Liver (tissue), 9 donors: ENCODE measurements around the gene RERE. TPM values are rescaled to one million over a fixed set of nuclear protein-coding genes. Genes with fewer than 3 reads are reported as not detected.

Experiments
- DNase-seq: peaks from one replicate; pipeline ENCODE4 v3.0.0-alpha.2; 2017; ENCODE audit warnings: low spot score
- H3K27ac ChIP-seq, 2 donors: one replicate each; pipeline ENCODE4 v1.7.0; 2013; ENCODE audit warnings: inconsistent platforms in 2 of 2, low read length in 2 of 2, control low read depth in 1 of 2, low read depth in 1 of 2, mild to moderate bottlenecking in 1 of 2
- H3K27me3 ChIP-seq, 4 donors: one replicate each; pipeline versions ENCODE4 v1.6.1 to v1.7.0; 2013; ENCODE audit warnings: low read length in 3 of 4, inconsistent platforms in 1 of 4, mild to moderate bottlenecking in 1 of 4, moderate library complexity in 1 of 4; ENCODE audit not compliant: control insufficient read depth in 4 of 4, insufficient read depth in 4 of 4
- H3K36me3 ChIP-seq, 4 donors: one replicate each; pipeline versions ENCODE4 v1.6.1 to v1.7.0; 2013; ENCODE audit warnings: low read length in 3 of 4, mild to moderate bottlenecking in 3 of 4, low read depth in 1 of 4, moderate library complexity in 1 of 4; ENCODE audit not compliant: control insufficient read depth in 4 of 4, insufficient read depth in 3 of 4
- H3K4me1 ChIP-seq, 4 donors: one replicate each; pipeline versions ENCODE4 v1.6.1 to v1.7.0; 2013; ENCODE audit warnings: low read length in 3 of 4, mild to moderate bottlenecking in 3 of 4, moderate library complexity in 1 of 4; ENCODE audit not compliant: control insufficient read depth in 4 of 4, insufficient read depth in 4 of 4
- H3K4me3 ChIP-seq, 3 donors: one replicate each; pipeline versions ENCODE4 v1.6.1 to v1.7.0; 2013; ENCODE audit warnings: low read length in 3 of 3, control low read depth in 1 of 3, low read depth in 1 of 3, mild to moderate bottlenecking in 1 of 3
- H3K9ac ChIP-seq, 2 donors: one replicate each; pipeline ENCODE4 v1.7.0; 2013; ENCODE audit warnings: low read length in 2 of 2, mild to moderate bottlenecking in 2 of 2, moderate library complexity in 2 of 2, control low read depth in 1 of 2, low read depth in 1 of 2
- H3K9me3 ChIP-seq, 4 donors: one replicate each; pipeline versions ENCODE4 v1.6.1 to v1.7.0; 2013; ENCODE audit warnings: low read length in 3 of 4; ENCODE audit not compliant: control insufficient read depth in 4 of 4
- EGR1 ChIP-seq, 2 donors: IDR thresholded peaks; 2 replicates each; pipeline ENCODE4 v1.6.1; 2016 to 2018; ENCODE audit warnings: antibody characterized with exemption in 2 of 2, low read depth in 2 of 2
- FOXA1 ChIP-seq: IDR thresholded peaks from 2 replicates; pipeline ENCODE4 v1.6.1; 2016; ENCODE audit warnings: antibody characterized with exemption
- FOXA2 ChIP-seq: IDR thresholded peaks from 2 replicates; pipeline ENCODE4 v1.6.1; 2016; ENCODE audit warnings: antibody characterized with exemption
- GABPA ChIP-seq, 2 donors: IDR thresholded peaks in 1 of 2; conservative IDR thresholded peaks in 1 of 2; 2 replicates each; pipeline ENCODE4 v1.6.1; 2016; ENCODE audit warnings: antibody characterized with exemption in 2 of 2, mild to moderate bottlenecking in 1 of 2, moderate library complexity in 1 of 2
- HNF4G ChIP-seq: IDR thresholded peaks from 2 replicates; pipeline ENCODE4 v1.6.1; 2016; ENCODE audit warnings: antibody characterized with exemption
- JUND ChIP-seq, 2 donors: IDR thresholded peaks; 2 replicates each; pipeline ENCODE4 v1.6.1; 2016; ENCODE audit warnings: antibody characterized with exemption in 2 of 2
- NR2F2 ChIP-seq: IDR thresholded peaks from 2 replicates; pipeline ENCODE4 v1.6.1; 2016; ENCODE audit warnings: antibody characterized with exemption
- RAD21 ChIP-seq, 2 donors: IDR thresholded peaks; 2 replicates each; pipeline ENCODE4 v1.6.1; 2016; ENCODE audit warnings: antibody characterized with exemption in 2 of 2, mild to moderate bottlenecking in 2 of 2
- RXRA ChIP-seq, 2 donors: IDR thresholded peaks; 2 replicates each; pipeline ENCODE4 v1.6.1; 2017 to 2018; ENCODE audit warnings: antibody characterized with exemption in 2 of 2, mild to moderate bottlenecking in 1 of 2
- SP1 ChIP-seq: IDR thresholded peaks from 2 replicates; pipeline ENCODE4 v1.6.1; 2018; ENCODE audit warnings: antibody characterized with exemption, mild to moderate bottlenecking
- TAF1 ChIP-seq: conservative IDR thresholded peaks from 2 replicates; pipeline ENCODE4 v1.6.1; 2016; ENCODE audit warnings: antibody characterized with exemption, mild to moderate bottlenecking
- YY1 ChIP-seq: IDR thresholded peaks from 2 replicates; pipeline ENCODE4 v1.6.1; 2016; ENCODE audit warnings: antibody characterized with exemption, mild to moderate bottlenecking
- ZBTB33 ChIP-seq: IDR thresholded peaks from 2 replicates; pipeline ENCODE4 v1.6.1; 2016; ENCODE audit warnings: antibody characterized with exemption
- WGBS: extraction: QIAGEN DNeasy Blood & Tissue Kit; methylation state at CpG from one replicate; pipeline ENCODE4 v1.1.7; 2013; 5-methylcytosine and 5-hydroxymethylcytosine counted together
- polyA plus RNA-seq, 2 donors: library from polyadenylated mRNA; stranded (reverse) in 1 of 2; unstranded in 1 of 2; fragments of 200-250 nt in 1 of 2; fragments of >200 nt in 1 of 2; fragmentation: Nextera tagmentation in 1 of 2; extraction: Ambion mirVana in 1 of 2; gene quantifications; one replicate each; pipeline versions ENCODE4 v1.2.1 to v1.2.3, GENCODE V29; 2013 to 2015
- total RNA-seq, 2 donors: library from RNA; depleted of rRNA; stranded (reverse); fragments of >200 nt; gene quantifications; one replicate each; pipeline ENCODE4 v1.2.3, GENCODE V29; 2014
- TF ChIP-seq, protein P1 (sequence below): IDR thresholded peaks from 2 replicates; pipeline ENCODE4 v1.6.1; 2016; ENCODE audit warnings: antibody characterized with exemption
- TF ChIP-seq, protein P2 (sequence below): IDR thresholded peaks from 2 replicates; pipeline ENCODE4 v1.6.1; 2016; ENCODE audit warnings: antibody characterized with exemption
- TF ChIP-seq, protein P3 (sequence below): fragments of 150-350 bp; IDR thresholded peaks from 2 replicates; pipeline ENCODE4 v1.5.1; 2017; ENCODE audit warnings: improper control_type of control experiment, low read depth, low read length; ENCODE audit not compliant: missing input control
- donor health status: healthy.
- donor health status: healthy.
- donor health status: healthy.
- donor health status: healthy.
- donor health status: healthy.

The RERE gene
- total and polyA plus RNA-seq, 4 donors, result 9.8 to 49.1 (median 24.8) TPM

DNA sequence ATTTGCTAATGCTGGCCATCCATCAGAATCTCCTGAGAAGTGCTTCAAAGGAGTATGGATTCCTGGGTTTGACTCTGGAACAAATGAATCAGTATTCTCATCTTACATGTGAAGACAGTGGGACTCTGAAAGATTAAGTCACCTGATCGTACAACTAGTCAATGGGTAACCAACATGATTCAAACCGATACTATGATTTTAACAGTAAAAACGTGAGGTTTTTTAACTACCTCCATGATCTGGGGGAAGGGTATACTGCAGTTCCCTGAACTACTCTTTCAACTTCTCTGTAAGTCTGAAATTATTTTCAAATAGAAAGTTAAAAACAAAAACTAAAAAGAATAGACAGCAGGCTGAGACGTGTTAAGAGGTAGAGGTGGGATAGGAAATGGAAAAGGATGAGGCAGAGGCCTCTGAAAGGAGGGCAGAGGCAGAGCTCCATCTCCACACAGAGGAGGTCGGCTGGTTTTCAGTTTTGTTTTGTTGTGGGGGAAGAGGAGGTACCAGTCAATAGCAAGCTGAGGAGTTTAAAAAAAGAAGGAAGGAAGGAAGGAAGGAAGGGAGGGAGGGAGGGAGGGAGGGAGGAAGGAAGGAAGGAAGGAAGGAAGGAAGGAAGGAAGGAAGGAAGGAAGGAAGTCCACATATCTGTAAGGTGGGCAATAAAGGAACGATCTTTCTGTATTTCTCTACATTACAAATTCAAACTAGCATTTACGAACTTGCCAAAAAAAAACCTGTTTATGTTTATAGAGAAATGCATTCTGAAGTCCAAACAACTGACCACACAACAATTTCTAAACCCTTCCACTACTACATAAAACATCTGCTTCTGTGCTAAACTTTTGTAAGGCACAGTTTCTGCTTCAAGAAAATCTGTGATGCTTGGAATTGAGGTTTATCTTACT lies 213.1 kb downstream of the RERE start (continued):
- TF ChIP-seq ZBTB33, result no peak
- no peak for TF ChIP-seq TAF1
- TF ChIP-seq GABPA (IDR thresholded peaks at IDR 0.05 in 1 of 2, conservative IDR thresholded peaks at IDR 0.05 in 1 of 2), result no peak
- TF ChIP-seq JUND (IDR thresholded peaks at IDR 0.05), result no peak
- TF ChIP-seq, protein P1, sequence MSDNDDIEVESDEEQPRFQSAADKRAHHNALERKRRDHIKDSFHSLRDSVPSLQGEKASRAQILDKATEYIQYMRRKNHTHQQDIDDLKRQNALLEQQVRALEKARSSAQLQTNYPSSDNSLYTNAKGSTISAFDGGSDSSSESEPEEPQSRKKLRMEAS, result no peak
- no peak for TF ChIP-seq NR2F2

- TF ChIP-seq FOXA1 (no peak), FOXA2 (no peak), TAF1 (no peak), SP1 (no peak), RXRA (IDR thresholded peaks at IDR 0.05) (no peak)
- Histone ChIP-seq H3K9ac (no peak overlapping the region), H3K27me3 (no peaks in the 10 kb centered on the region), H3K9me3 (no peaks in the 10 kb centered on the region), H3K27ac (no peak overlapping the region), H3K4me1 (no peaks in the 10 kb centered on the region), H3K4me3 (no peak overlapping the region), H3K36me3 (no peaks in the 10 kb centered on the region)
- 88% methylated on average over 4 of the region's 4 CpGs for WGBS
- no peak for DNase-seq
Measured at GRCh38 chr1:8603220-8603616, 214.2 kb downstream of the RERE start.

- TF ChIP-seq RAD21 (IDR thresholded peaks at IDR 0.05) (no peak), HNF4G (no peak), FOXA1 (no peak), FOXA2 (no peak), TAF1 (no peak), JUND (IDR thresholded peaks at IDR 0.05) (no peak), RXRA (IDR thresholded peaks at IDR 0.05) (no peak), EGR1 (IDR thresholded peaks at IDR 0.05; ENCODE audit: low read depth in 2 of 2) (no peak), YY1 (no peak), SP1 (no peak)
- TF ChIP-seq, protein P2, sequence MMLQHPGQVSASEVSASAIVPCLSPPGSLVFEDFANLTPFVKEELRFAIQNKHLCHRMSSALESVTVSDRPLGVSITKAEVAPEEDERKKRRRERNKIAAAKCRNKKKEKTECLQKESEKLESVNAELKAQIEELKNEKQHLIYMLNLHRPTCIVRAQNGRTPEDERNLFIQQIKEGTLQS, result no peak
- TF ChIP-seq, protein P1, result no peak
- TF ChIP-seq, protein P3, sequence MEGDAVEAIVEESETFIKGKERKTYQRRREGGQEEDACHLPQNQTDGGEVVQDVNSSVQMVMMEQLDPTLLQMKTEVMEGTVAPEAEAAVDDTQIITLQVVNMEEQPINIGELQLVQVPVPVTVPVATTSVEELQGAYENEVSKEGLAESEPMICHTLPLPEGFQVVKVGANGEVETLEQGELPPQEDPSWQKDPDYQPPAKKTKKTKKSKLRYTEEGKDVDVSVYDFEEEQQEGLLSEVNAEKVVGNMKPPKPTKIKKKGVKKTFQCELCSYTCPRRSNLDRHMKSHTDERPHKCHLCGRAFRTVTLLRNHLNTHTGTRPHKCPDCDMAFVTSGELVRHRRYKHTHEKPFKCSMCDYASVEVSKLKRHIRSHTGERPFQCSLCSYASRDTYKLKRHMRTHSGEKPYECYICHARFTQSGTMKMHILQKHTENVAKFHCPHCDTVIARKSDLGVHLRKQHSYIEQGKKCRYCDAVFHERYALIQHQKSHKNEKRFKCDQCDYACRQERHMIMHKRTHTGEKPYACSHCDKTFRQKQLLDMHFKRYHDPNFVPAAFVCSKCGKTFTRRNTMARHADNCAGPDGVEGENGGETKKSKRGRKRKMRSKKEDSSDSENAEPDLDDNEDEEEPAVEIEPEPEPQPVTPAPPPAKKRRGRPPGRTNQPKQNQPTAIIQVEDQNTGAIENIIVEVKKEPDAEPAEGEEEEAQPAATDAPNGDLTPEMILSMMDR, result no peak
- Histone ChIP-seq H3K4me1 (no peaks in the 10 kb centered on the region), H3K36me3 (no peaks in the 10 kb centered on the region), H3K9me3 (no peaks in the 10 kb centered on the region), H3K9ac (no peak overlapping the region), H3K4me3 (no peak overlapping the region), H3K27me3 (no peaks in the 10 kb centered on the region), H3K27ac (no peak overlapping the region)
- WGBS, result 71% methylated on average over 5 of the region's 5 CpGs
- no peak for DNase-seq
Measured at GRCh38 chr1:8602471-8603219, 214.8 kb downstream of the RERE start.
